Suppressor macrophage treated with lipopolysaccharide for 1 hour (primary cell): ENCODE data around the gene PTPRQ.
"Not testable (repeated sequence)": the region's sequence is repeated elsewhere in the genome, so short reads cannot be mapped to it uniquely, and the experiment has no call there.

Experiments
- DNase-seq, 3 donors: peaks; one replicate each; pipeline ENCODE4 v3.0.0-alpha.2; 2020 to 2022

PTPRQ gene

DNA sequence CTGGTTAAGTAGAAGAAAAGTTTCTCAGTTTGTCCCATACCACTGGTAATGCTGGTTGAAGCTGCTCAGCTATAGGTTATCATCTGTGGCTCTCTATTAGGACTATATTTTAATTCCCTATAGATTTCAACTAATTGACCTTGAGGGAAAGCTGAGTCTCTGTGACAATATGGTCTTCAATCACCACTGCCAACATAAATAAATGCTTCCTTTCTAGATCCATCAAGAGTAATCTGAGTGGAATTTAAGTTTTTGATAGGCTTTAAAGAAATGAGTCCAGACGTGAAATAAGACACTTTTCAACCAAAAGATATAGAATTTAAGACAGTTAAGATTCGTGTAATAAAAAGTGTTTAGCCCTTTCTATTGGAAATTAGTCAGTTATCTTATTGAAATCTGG is 199.9 kb downstream of the PTPRQ start:
- DNase-seq = no peak

DNA sequence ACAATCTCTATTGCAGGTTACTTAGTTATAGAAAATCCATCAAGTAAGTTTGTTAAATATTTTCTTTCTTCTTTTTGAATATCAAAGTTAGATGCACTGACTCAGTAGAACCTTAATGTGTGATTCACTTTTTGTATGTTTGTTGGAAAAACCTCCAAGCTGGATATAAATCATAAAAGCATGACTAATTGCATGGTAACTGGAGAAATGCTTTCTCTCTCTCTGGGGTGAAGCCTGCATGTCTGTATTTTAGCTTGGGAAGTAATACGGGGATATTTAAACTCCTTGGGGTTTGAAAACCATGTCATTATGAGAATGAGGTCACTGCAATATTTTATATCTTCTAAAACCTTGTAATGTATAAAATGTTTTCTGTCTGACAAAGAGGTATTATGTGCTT is 204.8 kb downstream of the PTPRQ start:
- no peak for DNase-seq

DNA sequence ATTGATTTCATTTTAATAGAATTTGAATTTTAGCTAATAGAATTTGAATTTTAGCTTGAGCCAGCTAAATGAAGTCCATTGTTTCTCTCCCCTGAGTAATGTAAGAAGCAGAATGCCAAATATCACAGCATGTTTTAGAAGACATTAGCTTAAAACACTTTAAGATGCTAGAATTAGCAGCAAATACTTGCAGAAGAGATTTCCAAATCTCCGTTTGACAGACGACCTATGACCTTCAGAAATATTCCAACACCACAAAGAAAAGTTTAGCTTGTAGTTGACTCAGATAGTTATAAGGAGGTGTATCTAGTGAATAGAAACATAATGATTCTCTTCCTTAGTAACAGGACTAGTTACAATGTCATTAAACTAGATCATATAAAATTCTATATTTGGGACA is 211.7 kb downstream of the PTPRQ start:
- no peak for DNase-seq

DNA sequence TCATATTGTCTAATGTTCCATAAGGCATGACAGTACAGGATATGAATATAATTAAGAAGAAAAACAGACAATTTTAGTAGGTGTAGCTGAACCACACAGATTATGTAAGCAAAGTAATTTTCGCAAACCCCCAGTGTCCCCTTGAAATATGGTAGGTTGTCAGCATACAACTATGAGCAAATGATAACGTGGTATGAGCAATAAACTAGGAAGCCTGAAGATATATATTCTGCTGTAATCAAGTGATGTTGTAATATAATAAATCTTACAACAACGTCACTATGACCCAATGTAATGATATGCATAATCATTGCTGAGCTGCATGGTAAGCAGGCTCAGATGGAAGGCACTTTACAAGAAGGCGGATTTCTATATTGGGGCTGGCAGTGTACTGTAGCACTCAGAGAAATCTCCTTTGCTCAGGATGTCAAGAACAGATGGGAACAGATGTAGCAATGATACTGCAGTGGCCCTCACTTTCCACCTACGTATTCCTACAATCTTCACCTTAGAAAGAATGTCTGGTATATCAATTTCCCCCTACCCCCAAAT is 215.6 kb downstream of the PTPRQ start:
- no peak for DNase-seq

DNA sequence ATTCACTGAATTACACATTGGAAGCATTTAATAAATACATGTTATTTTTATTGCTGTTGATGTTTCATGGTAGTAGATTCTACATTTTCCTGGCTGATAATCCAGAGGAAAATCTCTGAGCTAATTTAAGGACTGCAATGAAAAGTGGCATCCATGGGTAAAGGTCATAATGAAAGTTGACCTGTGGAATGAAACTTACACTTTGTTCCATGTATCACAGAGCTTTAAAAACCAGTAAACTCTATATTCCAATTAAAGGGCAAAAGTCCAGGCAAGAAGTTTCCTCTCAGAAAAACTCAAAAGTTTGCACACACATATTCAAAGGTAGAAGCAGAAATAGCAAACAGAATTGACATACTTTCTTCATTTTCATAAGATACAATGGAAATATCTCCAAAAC is 218.6 kb downstream of the PTPRQ start:
- DNase-seq = no peak

DNA sequence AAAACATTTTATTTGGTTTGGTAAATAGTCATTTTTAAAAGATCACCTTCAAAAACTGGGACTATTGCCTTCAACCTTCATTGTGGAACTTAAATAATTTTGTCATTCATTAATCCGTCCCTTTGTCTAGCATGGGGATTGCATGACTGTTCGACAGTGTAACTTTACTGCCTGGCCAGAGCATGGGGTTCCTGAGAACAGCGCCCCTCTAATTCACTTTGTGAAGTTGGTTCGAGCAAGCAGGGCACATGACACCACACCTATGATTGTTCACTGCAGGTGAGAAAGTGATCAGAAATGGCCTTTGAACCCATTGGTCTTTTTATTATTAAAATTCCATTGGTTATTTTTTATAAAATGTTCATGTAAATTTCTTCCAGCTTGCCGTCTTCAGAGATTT is 226.2 kb downstream of the PTPRQ start:
- no peak for DNase-seq

DNA sequence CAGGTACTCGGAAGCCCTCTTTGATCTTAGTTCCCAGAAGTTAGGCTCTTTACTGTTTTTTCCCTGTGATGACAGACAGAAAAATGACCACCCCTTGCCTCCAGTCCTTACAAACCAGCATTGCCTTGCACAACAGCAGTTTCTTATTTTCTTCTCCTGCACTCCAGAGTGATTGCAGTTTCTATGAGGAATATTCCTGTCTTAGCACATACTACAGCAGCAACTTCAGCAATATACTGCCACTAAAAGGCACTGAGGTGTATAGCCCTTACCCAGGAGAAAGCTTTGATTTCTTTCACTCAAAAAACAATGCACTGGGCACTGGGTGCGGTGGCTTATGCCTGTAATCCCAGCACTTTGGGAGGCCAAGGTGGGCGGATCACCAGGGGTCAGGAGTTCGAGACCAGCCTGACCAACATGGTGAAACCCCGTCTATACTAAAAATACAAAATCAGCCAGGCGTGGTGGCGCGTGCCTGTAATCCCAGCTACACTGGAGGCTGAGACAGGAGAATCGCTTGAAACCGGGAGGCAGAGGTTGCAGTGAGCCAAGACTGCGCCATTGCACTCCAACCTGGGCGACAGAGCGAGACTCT is 232.1 kb downstream of the PTPRQ start:
- DNase-seq = not testable (repeated sequence)

DNA sequence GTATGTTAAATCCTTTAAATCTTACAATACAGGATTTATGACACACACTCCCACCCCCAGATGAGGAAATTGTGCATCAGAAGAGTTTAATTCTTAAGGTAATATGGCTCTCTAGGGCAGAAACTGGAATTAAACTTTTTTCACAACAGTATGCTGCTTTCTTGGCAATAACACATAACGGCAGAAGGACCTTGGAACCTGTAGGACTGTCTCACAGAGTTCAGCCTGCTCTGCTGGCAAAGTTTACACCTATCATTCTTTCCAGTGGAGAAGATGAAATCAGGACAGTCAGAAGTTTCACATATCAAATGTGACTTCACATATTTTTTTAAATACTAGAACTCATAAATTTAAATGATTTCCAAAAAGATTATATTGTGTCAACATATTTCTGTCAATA is 232.8 kb downstream of the PTPRQ start:
- no peak for DNase-seq

DNA sequence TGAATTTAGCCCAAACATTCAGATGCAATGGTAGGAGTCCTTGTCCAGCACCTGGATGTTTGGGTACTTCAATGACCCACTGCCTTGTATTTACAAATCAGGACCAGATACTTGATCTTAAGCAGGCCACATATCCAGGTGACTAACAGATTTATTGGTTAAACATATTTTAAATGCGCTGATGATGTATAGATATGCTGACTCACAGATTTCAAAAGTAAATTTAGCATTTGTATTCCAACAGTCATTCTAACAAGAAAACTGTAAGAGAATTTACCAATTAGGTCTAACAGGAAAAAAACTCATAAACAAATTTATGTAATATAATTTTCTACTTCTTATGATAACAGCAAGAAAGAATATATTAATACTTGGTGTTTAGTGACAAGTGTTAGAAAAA is 234.0 kb downstream of the PTPRQ start:
- DNase-seq = no peak

DNA sequence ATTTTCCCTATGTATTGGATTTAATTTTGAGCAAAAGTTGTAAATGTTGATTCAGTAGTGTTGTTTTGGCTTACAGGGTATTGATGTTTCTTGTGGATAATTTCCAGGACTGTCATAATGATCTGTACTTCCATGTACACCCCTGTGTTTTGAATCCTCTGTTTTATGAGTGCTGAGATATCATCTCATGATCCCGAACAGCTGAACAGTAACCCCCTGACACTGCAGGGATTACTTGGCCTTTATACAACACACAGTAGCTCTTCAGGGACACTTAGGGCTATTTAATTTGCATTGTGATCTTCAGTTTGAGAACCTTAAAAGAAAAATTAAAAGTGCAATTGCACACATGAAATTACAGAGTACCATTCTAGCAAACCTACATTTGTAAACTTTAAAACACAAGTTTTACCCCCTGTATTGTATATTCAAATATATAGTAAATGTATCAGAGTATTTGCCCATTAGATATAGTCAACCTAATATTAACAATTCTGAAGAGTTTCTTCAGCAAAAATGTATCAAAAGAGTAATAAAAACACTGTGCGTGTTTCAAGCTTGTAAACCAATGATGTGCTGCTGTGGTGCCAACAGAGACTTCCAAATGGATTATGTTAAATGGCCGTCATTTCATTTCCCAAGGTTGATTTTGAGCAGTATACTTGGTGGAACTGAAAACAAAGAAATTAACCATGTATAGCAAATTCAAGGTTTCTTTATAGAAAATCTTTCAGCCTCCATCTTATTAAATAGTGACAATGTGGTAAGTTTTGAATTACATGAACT is 235.5 kb downstream of the PTPRQ start:
- no peak for DNase-seq

DNA sequence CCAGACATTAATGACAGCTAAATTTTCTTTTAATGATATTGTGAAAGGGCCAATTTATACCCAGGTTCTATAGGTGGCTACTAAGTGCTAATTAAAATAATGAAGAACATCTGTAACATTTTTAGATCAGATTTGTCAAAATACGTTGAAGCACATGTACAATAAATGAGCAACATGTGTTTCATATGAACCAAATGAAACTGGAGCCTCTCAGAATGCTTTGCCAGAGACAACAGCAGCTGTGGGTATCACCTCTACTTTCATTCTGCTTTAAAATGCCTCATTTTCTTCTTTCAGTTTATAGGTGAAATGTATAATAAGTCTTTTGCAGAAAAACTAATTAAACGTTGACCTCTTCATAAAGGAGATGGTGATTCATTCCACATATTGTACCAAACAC is 237.3 kb downstream of the PTPRQ start:
- no peak for DNase-seq

DNA sequence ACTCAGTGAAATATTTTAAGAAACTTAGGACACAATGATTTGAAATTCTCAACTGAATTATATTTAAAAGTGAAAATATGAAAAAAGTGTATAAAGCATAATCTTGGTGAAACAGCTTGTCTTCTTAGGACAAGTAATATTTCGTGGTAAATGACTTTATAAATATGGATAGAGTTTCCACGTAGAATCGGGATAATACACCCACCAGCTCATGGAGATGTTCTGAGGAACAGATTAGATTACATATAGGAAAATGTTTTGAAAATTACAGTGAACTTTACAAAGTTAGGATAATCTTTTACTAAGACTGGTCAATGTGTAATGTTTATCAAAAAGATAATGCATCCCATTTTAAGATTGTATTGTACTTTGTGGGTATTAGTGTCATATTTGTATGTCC is 237.8 kb downstream of the PTPRQ start:
- DNase-seq = no peak

DNA sequence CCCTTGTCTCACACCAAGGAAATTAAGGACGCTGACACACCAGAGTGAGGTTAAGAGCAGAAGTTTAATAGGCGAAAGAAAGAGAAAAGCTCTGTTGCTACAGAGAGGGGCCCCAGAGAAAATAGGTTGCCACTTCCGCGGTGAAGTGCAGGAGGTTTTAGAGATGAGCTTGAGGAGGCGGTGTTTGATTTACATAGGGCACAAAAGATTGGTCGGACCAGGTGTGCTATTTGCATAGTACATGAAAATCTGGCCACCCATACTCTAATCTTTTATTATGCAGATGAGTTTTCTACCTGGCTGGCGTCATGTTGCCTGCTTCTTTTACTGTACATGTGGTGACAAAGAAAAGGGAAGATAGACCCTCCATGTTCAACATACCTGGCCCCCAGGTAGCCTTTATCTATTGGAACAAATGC is 240.1 kb downstream of the PTPRQ start:
- no peak for DNase-seq

DNA sequence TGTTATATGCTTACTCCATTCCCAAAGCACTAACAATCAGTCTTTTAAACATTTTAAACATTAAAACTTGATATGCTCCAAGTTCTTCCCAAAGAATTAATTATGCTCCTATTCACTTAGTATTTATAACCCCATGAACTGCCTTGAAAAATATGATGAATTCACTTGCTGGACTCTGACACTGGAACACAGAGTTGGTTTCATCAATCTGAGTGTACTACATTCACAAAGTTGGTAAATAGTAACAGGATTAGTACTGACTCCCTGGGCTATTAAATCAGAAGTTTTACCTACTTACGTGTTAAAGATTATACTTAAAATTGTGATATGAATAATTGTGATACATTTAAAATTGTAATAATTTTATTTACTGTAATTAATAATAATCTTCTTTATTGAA is 246.1 kb downstream of the PTPRQ start:
- DNase-seq = no peak

DNA sequence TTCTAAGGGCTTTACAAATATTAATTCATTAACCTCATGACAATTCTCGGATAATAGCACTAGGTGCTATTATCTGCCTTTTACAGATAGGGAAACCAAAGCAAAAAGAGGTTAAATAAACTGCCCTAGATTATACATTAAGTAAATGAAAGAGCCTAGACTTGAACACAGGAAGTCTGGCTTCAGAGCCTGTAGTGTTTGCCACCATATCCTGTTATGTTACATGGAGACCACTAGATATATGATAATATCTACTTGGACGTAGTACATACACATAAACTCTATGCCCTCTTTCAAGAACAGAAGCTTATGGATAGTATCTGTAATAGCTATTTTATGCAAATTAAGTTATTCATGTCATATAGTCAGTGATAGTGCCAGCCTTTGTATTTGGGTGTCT is 246.5 kb downstream of the PTPRQ start:
- no peak for DNase-seq

DNA sequence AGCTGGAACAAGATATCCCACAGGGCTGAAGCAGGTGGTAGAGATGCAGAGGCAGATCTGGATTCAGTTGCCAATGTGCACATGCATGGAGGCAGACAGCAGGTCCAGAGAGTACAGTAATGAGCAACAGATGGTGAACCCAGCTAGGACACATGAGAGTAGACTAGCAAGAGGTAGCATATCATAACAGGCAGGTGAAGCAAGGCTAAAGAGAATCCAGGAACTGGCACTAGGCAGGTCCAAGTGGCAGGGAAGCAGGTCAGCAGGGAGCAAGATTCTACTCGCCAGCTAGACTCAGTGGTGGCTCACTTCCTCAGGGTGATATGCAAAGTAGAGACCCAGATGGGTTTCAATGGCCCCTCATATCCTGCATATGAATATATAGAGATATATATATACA is 248.1 kb downstream of the PTPRQ start:
- no peak for DNase-seq

DNA sequence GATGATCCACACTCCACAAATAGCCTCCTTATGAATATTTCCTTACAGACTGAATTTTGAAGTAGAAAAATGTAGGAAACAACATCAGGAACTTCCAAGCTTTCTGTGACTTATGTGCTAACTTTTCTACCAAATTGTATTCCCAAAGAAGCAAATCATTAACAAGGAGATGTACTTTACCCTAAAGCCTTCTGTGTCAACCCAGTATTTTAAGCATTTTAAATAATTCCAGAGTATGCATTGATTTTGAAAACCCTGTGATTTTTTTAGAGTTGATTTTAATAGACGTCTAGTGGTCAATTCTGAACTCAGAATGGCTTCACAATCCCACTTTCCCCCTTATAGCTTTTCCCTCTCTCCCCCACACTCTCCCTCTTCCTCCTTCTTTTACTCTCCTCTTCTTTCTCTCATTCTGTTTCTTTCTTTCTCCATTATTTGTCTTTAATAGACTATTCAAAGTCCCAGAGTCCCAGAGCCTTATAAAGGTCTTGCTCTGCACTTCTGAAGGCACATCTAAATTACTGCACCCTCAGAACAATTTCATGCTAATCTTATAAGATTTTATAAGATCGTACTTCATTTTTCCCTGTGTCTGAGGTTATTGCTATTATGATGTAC is 253.3 kb downstream of the PTPRQ start:
- DNase-seq = no peak

DNA sequence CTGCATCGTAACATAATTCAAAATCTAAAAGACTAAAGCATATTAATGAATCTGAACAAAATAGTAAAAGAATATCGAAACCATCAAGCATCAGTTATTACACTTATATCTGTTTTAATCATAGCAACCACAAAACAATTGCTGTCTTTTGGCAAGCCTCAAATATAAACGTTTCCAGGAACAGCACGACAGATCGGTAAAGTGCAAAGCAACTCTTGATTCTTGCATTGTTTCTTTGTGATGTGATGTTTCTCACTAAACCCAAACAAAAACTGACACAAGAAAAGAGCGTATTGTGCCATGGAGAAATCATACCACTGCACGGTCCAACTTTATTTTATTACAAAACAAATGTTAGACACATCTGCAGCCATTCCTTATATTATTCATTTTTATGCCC is 254.2 kb downstream of the PTPRQ start:
- DNase-seq = no peak

DNA sequence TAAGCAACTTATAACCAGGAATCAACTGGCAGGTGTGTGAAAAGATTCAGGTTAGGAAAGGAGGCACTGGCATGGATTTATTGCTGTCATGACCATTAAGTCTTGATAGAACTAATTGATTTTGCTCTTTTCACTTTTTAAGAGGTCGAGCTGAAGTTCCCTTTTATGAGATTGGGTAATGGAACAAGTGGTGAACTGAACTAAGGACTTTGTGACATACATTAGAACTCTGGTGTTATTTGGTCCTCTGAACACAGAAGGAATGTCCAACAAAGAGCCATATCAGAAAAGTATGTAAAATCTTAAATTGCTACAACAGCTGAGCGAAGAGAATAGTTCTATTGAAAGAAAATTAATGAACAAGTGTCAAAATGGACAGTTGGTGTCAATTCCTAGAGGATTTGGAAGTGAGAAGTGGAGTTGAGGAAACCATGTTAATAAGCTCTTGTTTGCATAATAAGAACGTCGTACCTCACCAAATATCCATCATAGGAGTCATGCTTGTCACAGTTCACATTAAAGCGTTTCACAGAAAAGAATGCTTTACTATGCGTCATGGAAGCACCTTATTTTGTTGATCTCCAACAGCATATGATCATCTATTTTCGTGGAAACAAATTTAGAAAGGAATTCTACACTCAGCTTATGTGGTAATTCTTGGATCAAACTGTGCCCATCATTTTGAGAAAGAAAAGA is 255.0 kb downstream of the PTPRQ start:
- no peak for DNase-seq

DNA sequence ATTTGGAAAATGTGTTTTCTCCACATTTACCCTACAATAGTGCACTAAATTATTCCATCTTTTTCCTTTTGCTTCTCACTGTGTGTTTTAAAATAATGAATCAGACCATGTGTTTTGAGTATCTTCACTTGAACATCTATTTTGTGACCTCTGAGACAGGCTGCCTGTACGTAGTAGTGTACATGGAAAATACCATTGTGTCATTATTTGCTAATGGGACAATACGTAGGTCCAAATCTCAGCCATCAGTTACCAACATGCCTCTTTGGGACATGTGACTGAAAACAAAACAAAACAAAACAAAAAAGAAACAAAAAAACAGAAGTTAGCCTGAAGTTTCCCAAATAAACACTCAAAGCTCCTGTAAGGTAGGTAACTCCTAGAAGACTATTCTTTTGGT is 256.3 kb downstream of the PTPRQ start:
- DNase-seq = no peak

DNA sequence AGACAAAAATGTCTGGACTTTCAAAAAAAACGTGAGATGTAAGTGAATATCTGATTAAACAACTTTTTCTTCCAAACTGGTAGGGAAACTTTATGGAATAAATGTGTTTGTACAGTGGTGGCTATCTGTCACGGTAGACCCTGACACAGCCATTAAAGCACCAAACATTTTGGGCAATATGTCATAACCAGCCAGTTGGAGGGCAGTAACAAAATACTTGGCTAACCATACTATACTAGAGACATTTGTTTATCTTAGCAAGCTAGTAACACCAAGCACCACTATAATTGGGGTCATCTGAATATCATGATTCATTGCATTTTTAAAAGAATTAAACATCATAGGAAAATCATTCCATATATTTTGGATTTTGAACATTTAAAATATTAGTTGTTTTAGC is 257.4 kb downstream of the PTPRQ start:
- no peak for DNase-seq

DNA sequence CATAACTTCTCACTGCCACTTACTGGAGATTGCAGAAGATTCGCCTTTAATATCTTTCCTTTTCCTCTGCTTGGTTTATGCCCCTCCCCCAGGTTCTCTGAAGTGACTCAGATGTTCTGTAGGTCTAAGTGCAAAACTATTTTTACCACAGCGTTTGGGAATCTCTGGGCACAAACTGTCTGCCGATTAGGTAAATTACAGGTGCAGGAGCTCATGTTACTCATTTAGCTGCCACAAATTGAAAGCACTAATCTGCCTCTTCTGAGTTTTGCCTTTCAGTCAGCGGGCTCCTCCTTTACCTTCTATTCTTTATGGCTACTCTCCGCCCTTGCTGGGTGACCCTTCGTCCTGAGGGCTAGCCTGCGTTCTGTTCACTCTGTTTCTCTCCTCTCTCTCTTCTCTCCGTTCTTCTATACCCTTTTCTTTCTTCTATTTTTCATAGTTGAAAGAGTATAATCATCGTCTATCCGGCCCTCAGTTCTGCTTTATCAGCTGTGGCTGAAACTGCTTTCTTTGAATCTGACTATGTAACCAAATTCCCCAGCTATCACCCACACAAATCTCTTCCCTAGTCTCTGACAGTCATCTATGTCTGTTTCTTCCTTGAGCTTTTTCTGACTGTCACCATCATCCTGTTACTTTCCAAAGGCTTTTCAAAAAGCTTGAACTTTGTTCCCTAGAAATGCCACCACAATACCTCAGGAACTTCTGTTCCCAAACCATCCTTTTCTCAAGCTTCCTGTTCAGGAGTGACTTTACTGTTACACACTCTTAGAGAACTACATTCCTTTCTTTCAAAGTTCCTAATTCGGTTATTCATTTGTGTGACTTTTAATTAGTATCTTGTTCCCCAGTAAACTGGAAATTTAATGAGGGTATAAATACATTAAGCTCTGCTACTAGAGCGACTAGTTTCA is 259.1 kb downstream of the PTPRQ start:
- no peak for DNase-seq
